Osteoblast (primary cell): ENCODE results near the gene CLN3. TPM values are rescaled to one million over a fixed set of nuclear protein-coding genes. Genes with fewer than 3 reads are reported as not detected.
"Not testable (repeated sequence)": the region's sequence is repeated elsewhere in the genome, so short reads cannot be mapped to it uniquely, and the experiment has no call there.

ENCODE experiments used
- DNase-seq: peaks from one replicate; pipeline ENCODE4 v3.0.0; 2011; ENCODE audit warnings: low spot score, mixed read lengths; ENCODE audit not compliant: insufficient read length; ENCODE audit errors: missing footprints
- H2AFZ ChIP-seq: 2 replicates; pipeline ENCODE4 v1.6.0; 2011; ENCODE audit warnings: mild to moderate bottlenecking, low read length
- H3K27ac ChIP-seq: 2 replicates; pipeline ENCODE4 v1.5.1; 2011; ENCODE audit warnings: mild to moderate bottlenecking, low read depth, low read length, moderate library complexity
- H3K27me3 ChIP-seq: 2 replicates; pipeline ENCODE4 v1.6.0; 2012; ENCODE audit warnings: mild to moderate bottlenecking, control low read depth, inconsistent platforms, low read length, moderate library complexity; ENCODE audit not compliant: insufficient read depth
- H3K36me3 ChIP-seq: 2 replicates; pipeline ENCODE4 v1.5.1; 2011; ENCODE audit warnings: mild to moderate bottlenecking, low read length, control low read depth, moderate library complexity; ENCODE audit not compliant: insufficient read depth
- H3K4me1 ChIP-seq: 2 replicates; pipeline ENCODE4 v1.5.1; 2011; ENCODE audit warnings: mild to moderate bottlenecking, low read length, control low read depth, moderate library complexity; ENCODE audit not compliant: insufficient read depth
- H3K4me2 ChIP-seq: 2 replicates; pipeline ENCODE4 v1.6.0; 2011; ENCODE audit warnings: mild to moderate bottlenecking, low read length; ENCODE audit not compliant: insufficient read depth
- H3K4me3 ChIP-seq: fragments of 200-600 bp; sonication (generic); 3 replicates; pipeline ENCODE4 v1.5.1; 2012; ENCODE audit warnings: mild to moderate bottlenecking, low read length, inconsistent platforms; ENCODE audit not compliant: insufficient read depth
- H3K79me2 ChIP-seq: 2 replicates; pipeline ENCODE4 v1.6.0; 2012; ENCODE audit warnings: mild to moderate bottlenecking, low read length, control low read depth, inconsistent platforms; ENCODE audit not compliant: insufficient read depth
- H3K9me3 ChIP-seq: 2 replicates; pipeline ENCODE4 v1.5.1; 2011; ENCODE audit warnings: low read depth, low read length, control low read depth
- H4K20me1 ChIP-seq: 2 replicates; pipeline ENCODE4 v1.6.0; 2012; ENCODE audit warnings: mild to moderate bottlenecking, low read length, control low read depth; ENCODE audit not compliant: insufficient read depth
- CTCF ChIP-seq: IDR thresholded peaks from 2 replicates; pipeline ENCODE4 v1.5.1; 2011; ENCODE audit warnings: mild to moderate bottlenecking, low read depth, low read length, moderate library complexity; ENCODE audit errors: extremely low read depth
- total RNA-seq: library from RNA; depleted of rRNA; stranded (reverse); fragments of >200 nt; gene quantifications from 2 replicates; pipeline ENCODE4 v1.2.3, GENCODE V29; 2012

CLN3 gene
- total RNA-seq, 1 donor = 27.9 TPM

GRCh38 chr16:28527985-28528384 is 36.1 kb upstream of the CLN3 start:
- Histone ChIP-seq H3K9me3 (no peaks in the 10 kb centered on the region), H3K79me2 (no peaks in the 10 kb centered on the region), H3K27ac (no peak overlapping the region), H4K20me1 (no peaks in the 10 kb centered on the region), H3K36me3 (no peaks in the 10 kb centered on the region), H3K4me2 (no peak overlapping the region), H3K4me3 (no peak overlapping the region), H3K4me1 (no peaks in the 10 kb centered on the region), H3K27me3 (no peaks in the 10 kb centered on the region), H2AFZ (no peak overlapping the region)
- DNase-seq = no peak
- TF ChIP-seq CTCF = no peak

GRCh38 chr16:28527100-28527785 is 35.4 kb upstream of the CLN3 start:
- not testable (repeated sequence) for H2AFZ ChIP-seq, DNase-seq, H3K4me2 ChIP-seq, H3K36me3 ChIP-seq, H3K79me2 ChIP-seq, H3K9me3 ChIP-seq, H3K27me3 ChIP-seq, H3K27ac ChIP-seq, H3K4me1 ChIP-seq, H3K4me3 ChIP-seq, H4K20me1 ChIP-seq

GRCh38 chr16:28526201-28527099 is 34.6 kb upstream of the CLN3 start:
- Histone ChIP-seq H3K27me3 (no peaks in the 10 kb centered on the region), H3K4me2 (no peak overlapping the region), H3K79me2 (no peaks in the 10 kb centered on the region), H3K4me3 (no peak overlapping the region), H4K20me1 (no peaks in the 10 kb centered on the region), H2AFZ (no peak overlapping the region), H3K9me3 (no peaks in the 10 kb centered on the region), H3K4me1 (no peaks in the 10 kb centered on the region), H3K36me3 (no peaks in the 10 kb centered on the region), H3K27ac (no peak overlapping the region)
- TF ChIP-seq CTCF = no peak
- no peak for DNase-seq

DNA sequence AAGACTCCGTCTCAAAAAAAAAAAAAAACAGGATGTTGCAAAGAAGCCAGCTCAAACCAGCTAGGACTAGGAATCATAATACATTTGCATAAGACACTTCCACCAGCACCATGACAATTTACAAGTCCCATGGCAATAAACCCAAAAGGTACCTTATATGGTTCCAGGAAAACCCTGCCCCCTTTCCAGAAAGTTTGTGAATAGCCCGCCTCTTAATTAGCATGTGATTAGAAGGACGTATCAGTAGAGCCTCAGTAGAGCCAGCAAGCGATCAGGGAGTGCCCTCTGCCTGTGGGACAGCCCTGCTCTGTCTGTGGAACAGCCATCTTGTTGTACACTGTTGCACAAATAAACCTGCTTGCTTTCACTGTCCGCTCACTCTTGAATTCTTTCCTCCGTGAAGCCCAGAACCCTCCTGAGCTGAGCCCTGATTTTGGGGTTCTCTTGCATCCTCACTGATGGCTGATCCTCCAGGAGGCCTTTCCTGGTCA is 32.9 kb upstream of the CLN3 start:
- DNase-seq = no peak
- no peak for TF ChIP-seq CTCF
- Histone ChIP-seq H3K4me2 (no peak overlapping the region), H3K79me2 (no peaks in the 10 kb centered on the region), H3K4me1 (no peaks in the 10 kb centered on the region), H3K4me3 (no peak overlapping the region), H3K36me3 (no peaks in the 10 kb centered on the region), H3K9me3 (no peaks in the 10 kb centered on the region), H3K27me3 (no peaks in the 10 kb centered on the region), H4K20me1 (no peaks in the 10 kb centered on the region), H3K27ac (no peak overlapping the region), H2AFZ (no peak overlapping the region)
